Measurements from ENCODE around the gene THOC3. TPM values are rescaled to one million over a fixed set of nuclear protein-coding genes. Genes with fewer than 3 reads are reported as not detected.
A peak's percentile ranks its signal among the peaks of the same experiment; 100 is the strongest.
"Not testable (repeated sequence)": the region's sequence is repeated elsewhere in the genome, so short reads cannot be mapped to it uniquely, and the experiment has no call there.

Gene THOC3
- total and polyA plus RNA-seq, 2 experiments from 2014 or later: 66.7 to 146 TPM

DNA sequence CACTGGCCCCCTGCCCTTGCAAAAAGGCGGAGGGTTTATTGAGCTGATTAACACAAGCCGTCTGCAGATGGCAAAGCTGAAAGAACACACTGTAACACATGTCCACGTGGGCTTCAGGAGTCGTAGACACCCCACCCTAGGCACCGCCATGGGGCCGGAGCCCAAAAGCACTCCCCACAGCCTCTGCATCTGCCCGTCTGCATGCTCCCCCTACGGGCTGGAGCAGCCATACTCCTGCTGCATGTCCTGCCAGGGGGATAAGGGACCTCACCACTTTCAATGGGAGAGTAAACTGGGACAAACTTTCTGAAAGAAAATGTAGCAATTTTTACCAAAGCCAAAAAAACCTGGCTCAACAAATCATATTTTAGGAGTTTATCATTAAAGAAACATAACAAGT lies 42.1 kb upstream of the THOC3 start:
- ATAC-seq (peak; percentile 76), DNase-seq (ENCODE audit: low spot score) (peak; percentile 9)
- not testable (repeated sequence) for H3K27ac ChIP-seq (ENCODE audit: low read depth); H3K4me1 Mint-ChIP-seq; H2AFZ ChIP-seq; H4K20me1 ChIP-seq (replicated peaks; ENCODE audit: insufficient read depth); H3K27ac Mint-ChIP-seq; H3K79me2 ChIP-seq (replicated peaks; ENCODE audit: insufficient read depth); H3K4me1 ChIP-seq (ENCODE audit: insufficient read depth); H3K4me3 Mint-ChIP-seq; H3K36me3 ChIP-seq (ENCODE audit: insufficient read depth); H3K27me3 Mint-ChIP-seq (ENCODE audit: insufficient read depth, low read depth, poor library complexity); H3K36me3 Mint-ChIP-seq (ENCODE audit: low read depth); H3K4me2 ChIP-seq; H3F3A ChIP-seq (replicated peaks; ENCODE audit: low read depth); H3K27me3 ChIP-seq (ENCODE audit: insufficient read depth); H3K9me2 ChIP-seq (ENCODE audit: insufficient read depth); H3K4me3 ChIP-seq; H3K9me3 Mint-ChIP-seq
- TF ChIP-seq, protein P1, sequence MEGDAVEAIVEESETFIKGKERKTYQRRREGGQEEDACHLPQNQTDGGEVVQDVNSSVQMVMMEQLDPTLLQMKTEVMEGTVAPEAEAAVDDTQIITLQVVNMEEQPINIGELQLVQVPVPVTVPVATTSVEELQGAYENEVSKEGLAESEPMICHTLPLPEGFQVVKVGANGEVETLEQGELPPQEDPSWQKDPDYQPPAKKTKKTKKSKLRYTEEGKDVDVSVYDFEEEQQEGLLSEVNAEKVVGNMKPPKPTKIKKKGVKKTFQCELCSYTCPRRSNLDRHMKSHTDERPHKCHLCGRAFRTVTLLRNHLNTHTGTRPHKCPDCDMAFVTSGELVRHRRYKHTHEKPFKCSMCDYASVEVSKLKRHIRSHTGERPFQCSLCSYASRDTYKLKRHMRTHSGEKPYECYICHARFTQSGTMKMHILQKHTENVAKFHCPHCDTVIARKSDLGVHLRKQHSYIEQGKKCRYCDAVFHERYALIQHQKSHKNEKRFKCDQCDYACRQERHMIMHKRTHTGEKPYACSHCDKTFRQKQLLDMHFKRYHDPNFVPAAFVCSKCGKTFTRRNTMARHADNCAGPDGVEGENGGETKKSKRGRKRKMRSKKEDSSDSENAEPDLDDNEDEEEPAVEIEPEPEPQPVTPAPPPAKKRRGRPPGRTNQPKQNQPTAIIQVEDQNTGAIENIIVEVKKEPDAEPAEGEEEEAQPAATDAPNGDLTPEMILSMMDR (conservative IDR thresholded peaks at IDR 0.05; ENCODE audit: low read depth in 2 of 2): peak in 1 of 2 experiments; percentile 31; a peak in 2 of 4 replicates

DNA sequence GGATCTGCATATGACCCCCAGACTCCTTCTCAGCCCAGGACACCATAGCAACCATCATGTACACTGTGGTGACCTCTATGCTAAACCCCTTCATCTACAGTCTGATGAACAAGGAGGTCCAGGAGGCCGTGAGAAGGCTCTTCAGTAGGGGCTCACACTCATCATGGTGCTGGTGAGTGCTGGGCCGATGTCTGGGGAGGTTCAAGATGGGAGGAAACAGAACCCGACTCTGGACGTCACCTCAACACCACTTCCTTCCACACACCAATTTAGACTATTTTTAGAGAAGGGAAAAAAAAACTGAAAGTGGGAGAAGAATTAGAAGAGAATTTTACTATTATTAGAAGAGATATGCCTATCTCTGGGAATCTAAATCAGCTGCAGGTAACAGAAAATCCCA lies 39.1 kb upstream of the THOC3 start:
- not testable (repeated sequence) for H3K9me3 Mint-ChIP-seq; H3K79me2 ChIP-seq (replicated peaks; ENCODE audit: insufficient read depth); H3K4me1 Mint-ChIP-seq; H3K27me3 Mint-ChIP-seq (ENCODE audit: insufficient read depth, low read depth, poor library complexity); H3K27me3 ChIP-seq (ENCODE audit: insufficient read depth); H3K4me3 Mint-ChIP-seq; H3K9me2 ChIP-seq (ENCODE audit: insufficient read depth); H4K20me1 ChIP-seq (replicated peaks; ENCODE audit: insufficient read depth); H2AFZ ChIP-seq; DNase-seq (ENCODE audit: low spot score); ATAC-seq; H3K4me1 ChIP-seq (ENCODE audit: insufficient read depth); H3K36me3 ChIP-seq (ENCODE audit: insufficient read depth); H3K36me3 Mint-ChIP-seq (ENCODE audit: low read depth); H3F3A ChIP-seq (replicated peaks; ENCODE audit: low read depth); H3K27ac Mint-ChIP-seq; H3K4me3 ChIP-seq; H3K4me2 ChIP-seq; H3K27ac ChIP-seq (ENCODE audit: low read depth)

DNA sequence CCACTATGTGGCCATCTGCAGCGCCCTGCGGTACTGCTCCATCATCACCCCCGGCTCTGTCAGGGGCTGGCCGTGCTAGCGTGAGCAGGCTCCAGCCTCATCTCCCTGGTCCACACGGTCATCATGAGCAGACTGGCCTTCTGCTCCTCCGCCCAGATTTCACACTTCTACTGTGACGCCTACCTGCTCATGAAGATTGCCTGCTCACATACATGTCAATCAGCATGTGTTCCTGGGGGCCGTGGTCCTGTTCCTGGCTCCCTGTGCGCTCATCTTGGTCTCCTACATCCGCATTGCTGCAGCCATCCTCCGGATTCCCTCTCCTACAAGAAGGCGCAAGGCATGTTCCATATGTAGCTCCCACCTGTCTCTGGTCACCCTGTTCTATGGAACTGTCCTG lies 38.7 kb upstream of the THOC3 start:
- not testable (repeated sequence) for H3K4me2 ChIP-seq; H3K27ac ChIP-seq (ENCODE audit: low read depth); DNase-seq (ENCODE audit: low spot score); H3K36me3 ChIP-seq (ENCODE audit: insufficient read depth); H3K4me3 Mint-ChIP-seq; H3K27me3 ChIP-seq (ENCODE audit: insufficient read depth); H3K27ac Mint-ChIP-seq; H3K4me1 ChIP-seq (ENCODE audit: insufficient read depth); H3F3A ChIP-seq (replicated peaks; ENCODE audit: low read depth); H3K9me3 Mint-ChIP-seq; H3K4me1 Mint-ChIP-seq; H4K20me1 ChIP-seq (replicated peaks; ENCODE audit: insufficient read depth); H3K9me2 ChIP-seq (ENCODE audit: insufficient read depth); H3K27me3 Mint-ChIP-seq (ENCODE audit: insufficient read depth, low read depth, poor library complexity); H3K36me3 Mint-ChIP-seq (ENCODE audit: low read depth); H3K79me2 ChIP-seq (replicated peaks; ENCODE audit: insufficient read depth); ATAC-seq; H3K4me3 ChIP-seq; H2AFZ ChIP-seq

DNA sequence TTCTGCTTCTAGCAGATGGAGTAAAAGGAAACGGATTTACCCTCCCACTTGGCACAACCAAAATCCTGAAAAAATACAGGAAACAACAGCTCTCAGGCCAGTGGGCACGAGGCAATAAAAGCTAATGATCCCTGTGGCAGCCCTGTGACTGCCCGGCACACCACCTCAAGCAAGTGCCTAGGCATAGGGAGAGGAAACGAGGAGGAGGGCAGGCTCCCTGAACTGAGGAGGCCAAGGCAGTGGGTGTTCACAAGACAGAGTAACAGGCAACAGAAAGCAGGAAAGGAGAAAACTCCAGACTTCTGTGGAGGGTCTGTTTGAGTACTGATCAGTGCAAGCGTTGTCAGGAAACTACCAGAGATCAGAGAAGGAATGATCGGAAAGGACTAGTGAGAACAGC lies 29.9 kb upstream of the THOC3 start:
- not testable (repeated sequence) for H3K79me2 ChIP-seq (replicated peaks; ENCODE audit: insufficient read depth); H3F3A ChIP-seq (replicated peaks; ENCODE audit: low read depth); H3K9me3 Mint-ChIP-seq; DNase-seq (ENCODE audit: low spot score); H3K4me2 ChIP-seq; H3K9me2 ChIP-seq (ENCODE audit: insufficient read depth); H3K27me3 Mint-ChIP-seq (ENCODE audit: insufficient read depth, low read depth, poor library complexity); H4K20me1 ChIP-seq (replicated peaks; ENCODE audit: insufficient read depth); H3K36me3 ChIP-seq (ENCODE audit: insufficient read depth); ATAC-seq; H3K27ac Mint-ChIP-seq; H3K4me3 ChIP-seq; H3K27me3 ChIP-seq (ENCODE audit: insufficient read depth); H3K4me3 Mint-ChIP-seq; H3K36me3 Mint-ChIP-seq (ENCODE audit: low read depth); H2AFZ ChIP-seq; H3K4me1 Mint-ChIP-seq; H3K27ac ChIP-seq (ENCODE audit: low read depth); H3K4me1 ChIP-seq (ENCODE audit: insufficient read depth)

DNA sequence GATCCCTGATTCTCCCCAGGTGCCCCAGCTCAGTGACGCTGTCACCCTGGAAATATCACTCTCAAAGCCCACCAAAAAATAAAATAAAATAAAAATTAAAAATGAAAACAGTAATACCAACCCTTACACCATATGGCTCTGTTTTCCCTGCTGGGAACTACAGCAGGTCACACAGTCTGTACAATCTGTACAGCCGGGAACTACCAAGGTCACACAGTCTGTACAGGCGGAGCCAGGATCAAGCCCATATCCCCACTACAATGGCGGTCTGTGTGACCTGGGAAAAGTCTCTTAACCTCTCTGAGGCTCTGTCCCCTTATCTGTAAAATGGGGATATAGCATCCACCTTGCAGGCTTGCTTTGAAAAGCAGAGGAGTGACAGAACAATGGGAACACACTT lies 29.4 kb upstream of the THOC3 start:
- H3K27ac Mint-ChIP-seq, H3K4me2 ChIP-seq: not testable (repeated sequence)

DNA sequence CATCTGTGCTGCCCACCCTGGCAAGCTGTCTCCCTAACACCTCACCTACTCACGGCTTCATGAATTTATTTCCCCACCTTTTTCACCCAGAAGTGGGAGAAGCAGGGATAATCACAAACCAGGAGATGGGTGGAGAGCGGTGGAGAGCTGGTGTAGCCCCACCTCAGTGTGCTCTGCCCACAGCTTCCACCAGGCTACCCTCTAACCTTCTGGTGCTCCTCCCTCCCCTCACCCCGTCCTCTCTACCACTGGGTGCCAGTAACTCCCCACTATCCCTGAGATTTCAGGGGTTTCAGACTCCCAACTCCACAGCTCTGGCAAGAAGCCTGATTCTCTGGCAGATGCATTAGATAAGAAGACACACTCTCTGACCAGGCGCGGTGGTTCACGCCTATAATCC lies 28.7 kb upstream of the THOC3 start:
- not testable (repeated sequence) for H3K9me2 ChIP-seq (ENCODE audit: insufficient read depth); H3K4me3 Mint-ChIP-seq; H3K79me2 ChIP-seq (replicated peaks; ENCODE audit: insufficient read depth); H3K4me3 ChIP-seq; H3K9me3 Mint-ChIP-seq; H3K36me3 ChIP-seq (ENCODE audit: insufficient read depth); H3K4me1 ChIP-seq (ENCODE audit: insufficient read depth); H3K36me3 Mint-ChIP-seq (ENCODE audit: low read depth); H3K27me3 ChIP-seq (ENCODE audit: insufficient read depth); DNase-seq (ENCODE audit: low spot score); H3K4me1 Mint-ChIP-seq; H3K27me3 Mint-ChIP-seq (ENCODE audit: insufficient read depth, low read depth, poor library complexity); H3F3A ChIP-seq (replicated peaks; ENCODE audit: low read depth); ATAC-seq; H3K27ac ChIP-seq (ENCODE audit: low read depth); H3K27ac Mint-ChIP-seq; H3K4me2 ChIP-seq; H4K20me1 ChIP-seq (replicated peaks; ENCODE audit: insufficient read depth); H2AFZ ChIP-seq

More for the DNA sequence above, 29.4 kb upstream of the THOC3 start:
- H3K4me1 Mint-ChIP-seq; H3K4me1 ChIP-seq (ENCODE audit: insufficient read depth); H3K79me2 ChIP-seq (replicated peaks; ENCODE audit: insufficient read depth); H3K9me2 ChIP-seq (ENCODE audit: insufficient read depth); H3K27me3 ChIP-seq (ENCODE audit: insufficient read depth); H3F3A ChIP-seq (replicated peaks; ENCODE audit: low read depth); H2AFZ ChIP-seq; H3K9me3 Mint-ChIP-seq; H4K20me1 ChIP-seq (replicated peaks; ENCODE audit: insufficient read depth); DNase-seq (ENCODE audit: low spot score); H3K4me3 Mint-ChIP-seq; ATAC-seq; H3K36me3 ChIP-seq (ENCODE audit: insufficient read depth); H3K36me3 Mint-ChIP-seq (ENCODE audit: low read depth); H3K27ac ChIP-seq (ENCODE audit: low read depth); H3K4me3 ChIP-seq; H3K27me3 Mint-ChIP-seq (ENCODE audit: insufficient read depth, low read depth, poor library complexity): not testable (repeated sequence)
